NCI-H128 (cell line): Measurements from ENCODE around the gene KLK11.

Source experiments
- DNase-seq: peaks from one replicate; lab custom pipeline; 2025; ENCODE audit not compliant: unreplicated experiment; lab: John Stamatoyannopoulos, UW

KLK11 gene, protein sequence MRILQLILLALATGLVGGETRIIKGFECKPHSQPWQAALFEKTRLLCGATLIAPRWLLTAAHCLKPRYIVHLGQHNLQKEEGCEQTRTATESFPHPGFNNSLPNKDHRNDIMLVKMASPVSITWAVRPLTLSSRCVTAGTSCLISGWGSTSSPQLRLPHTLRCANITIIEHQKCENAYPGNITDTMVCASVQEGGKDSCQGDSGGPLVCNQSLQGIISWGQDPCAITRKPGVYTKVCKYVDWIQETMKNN

GRCh38 chr19:51026554-51026831 lies at the start of gene KLK11:
KLK11 (minus strand) TSS chr19:51026616; CDS start chr19:51025631, 985 bp downstream.
- DNase-seq: no peak

GRCh38 chr19:51075998-51076397 lies 49.6 kb upstream of the KLK11 start:
- no peak for DNase-seq

GRCh38 chr19:51071095-51071405 lies 44.6 kb upstream of the KLK11 start:
- no peak for DNase-seq

DNA sequence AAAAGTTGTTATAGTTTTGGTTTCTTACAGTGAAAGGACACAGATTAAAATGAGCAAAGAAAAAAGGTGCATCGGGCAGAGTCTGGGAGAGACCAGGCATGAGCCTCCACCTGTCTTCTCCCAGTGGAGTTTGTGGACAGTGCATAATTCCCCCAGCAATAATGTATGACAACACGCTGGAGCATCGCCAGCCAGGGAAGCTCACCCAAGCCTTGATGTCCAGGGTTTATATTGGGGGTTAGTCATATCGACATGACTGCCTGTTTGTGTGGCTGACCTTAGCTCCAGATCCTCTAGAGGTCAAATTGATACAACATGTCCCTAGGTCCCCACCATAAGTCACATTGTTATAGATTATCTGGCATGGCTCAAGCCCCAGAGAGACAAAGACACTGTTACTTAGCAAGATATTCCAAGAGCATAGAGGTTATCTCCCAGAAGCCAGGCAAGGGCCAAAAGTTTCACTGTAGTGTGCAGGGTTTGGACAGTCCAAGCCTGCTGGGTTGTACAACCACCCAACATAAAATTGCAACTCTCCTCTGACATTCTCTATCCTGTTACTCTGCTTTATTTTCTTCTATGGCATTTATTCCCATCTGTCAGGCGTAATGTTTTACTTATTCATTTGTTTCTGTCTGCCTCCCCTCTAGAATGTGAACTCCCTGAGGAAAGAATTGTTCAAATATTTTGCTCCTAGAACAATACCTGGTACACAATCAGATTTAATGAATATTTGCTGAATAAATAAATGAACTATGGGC lies 44.1 kb upstream of the KLK11 start:
- no peak for DNase-seq

DNA sequence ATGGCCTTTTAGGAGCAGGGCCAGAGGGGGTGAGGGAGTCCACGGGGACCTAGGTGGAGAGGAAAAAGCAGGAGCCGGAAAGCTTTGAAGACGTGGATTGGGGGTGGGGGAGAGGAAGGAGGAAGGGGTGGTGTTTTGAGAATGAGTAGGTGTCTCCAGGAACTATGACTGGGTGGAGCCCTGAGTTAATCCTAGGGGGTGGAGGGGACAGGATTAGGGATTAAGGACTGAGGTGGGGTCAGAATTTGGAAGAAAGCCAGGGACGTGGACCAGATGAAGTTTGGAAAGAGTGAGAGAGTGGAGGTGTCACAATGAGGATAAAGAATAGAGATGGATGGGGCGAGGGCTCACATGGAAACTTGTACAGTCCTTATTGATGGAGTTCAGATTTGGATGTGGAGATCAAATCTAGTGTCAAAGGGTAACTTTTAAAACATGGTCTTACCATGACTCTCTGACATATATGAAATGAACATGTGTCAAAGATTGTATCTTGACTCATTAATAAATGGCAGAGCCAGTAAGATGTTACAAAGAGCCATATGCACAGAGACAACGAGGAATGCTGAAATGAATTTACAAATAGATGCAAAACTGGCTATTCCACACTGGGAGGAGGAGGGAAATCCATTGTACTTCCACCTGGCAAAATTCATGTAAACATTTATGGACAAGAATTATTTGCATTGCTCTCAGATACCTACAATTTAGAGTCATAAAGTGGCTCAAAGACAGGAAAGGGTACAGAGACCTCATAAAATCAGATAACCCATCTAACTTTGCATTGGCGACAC lies 40.2 kb upstream of the KLK11 start:
- no peak for DNase-seq

- DNase-seq: no peak
Observed at GRCh38 chr19:51065221-51065960, 39.0 kb upstream of the KLK11 start.

GRCh38 chr19:51064534-51065220 lies 38.3 kb upstream of the KLK11 start, which contains the start of gene KLK13:
KLK13 (minus strand) TSS chr19:51065092; CDS start chr19:51065067, 25 bp downstream.
- no peak for DNase-seq

GRCh38 chr19:51063664-51064063 lies 37.2 kb upstream of the KLK11 start:
- no peak for DNase-seq

DNA sequence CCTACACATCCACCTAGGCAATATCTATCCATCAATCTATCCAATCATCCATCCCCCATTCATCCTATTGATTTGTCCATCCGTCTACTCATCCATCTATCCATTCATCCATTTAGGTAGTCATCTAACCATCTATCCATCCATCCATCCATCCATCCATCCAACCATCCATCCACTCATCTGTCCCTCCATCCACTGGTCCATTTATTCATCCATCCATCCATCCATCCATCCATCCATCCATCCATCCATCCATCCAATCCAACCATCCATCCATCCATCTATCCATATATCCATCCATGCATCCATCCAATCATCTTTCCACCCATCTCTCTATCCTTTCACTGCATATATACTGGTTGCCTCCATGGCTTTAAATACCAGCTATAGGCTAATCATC lies 34.6 kb upstream of the KLK11 start:
- DNase-seq: no peak

DNA sequence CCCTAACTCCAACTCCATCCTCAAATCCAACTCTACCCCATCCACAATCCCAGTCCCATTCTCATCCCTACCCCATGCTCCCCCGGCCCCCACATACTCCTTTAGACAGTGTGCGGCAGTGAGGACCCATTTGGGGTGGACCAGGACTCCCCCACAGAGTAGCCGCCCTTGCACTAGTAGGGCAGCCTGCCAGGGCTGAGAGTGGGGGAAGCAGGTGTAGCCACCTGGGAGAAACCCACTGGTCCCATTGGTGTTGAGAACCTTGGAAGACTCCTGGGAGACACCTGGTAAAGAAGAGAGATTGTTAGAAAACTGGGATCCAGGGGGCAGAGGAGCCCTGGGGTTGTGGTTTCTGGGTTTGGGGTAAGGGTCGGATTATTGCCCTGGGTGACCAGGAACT lies 33.9 kb upstream of the KLK11 start:
- DNase-seq: no peak

DNA sequence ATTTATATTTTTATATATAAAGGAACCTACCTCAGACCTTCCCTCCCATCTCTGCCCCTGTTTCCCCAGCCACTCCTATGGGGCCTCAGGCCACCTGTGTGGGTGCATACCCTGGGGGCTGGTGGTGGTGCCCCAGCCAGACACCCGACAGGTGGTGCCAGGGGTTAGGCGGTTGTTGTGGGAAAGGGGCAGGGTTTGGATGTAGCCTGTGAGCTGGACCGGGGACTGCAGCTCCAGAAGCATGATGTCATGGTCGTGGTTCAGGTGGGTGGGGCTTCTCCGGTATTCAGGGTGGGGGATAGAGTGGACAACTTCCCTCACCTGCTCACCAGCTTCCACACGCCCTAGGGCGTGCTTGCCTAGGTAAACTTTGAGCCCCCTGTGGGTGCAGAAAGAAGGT lies 33.3 kb upstream of the KLK11 start:
- no peak for DNase-seq

DNA sequence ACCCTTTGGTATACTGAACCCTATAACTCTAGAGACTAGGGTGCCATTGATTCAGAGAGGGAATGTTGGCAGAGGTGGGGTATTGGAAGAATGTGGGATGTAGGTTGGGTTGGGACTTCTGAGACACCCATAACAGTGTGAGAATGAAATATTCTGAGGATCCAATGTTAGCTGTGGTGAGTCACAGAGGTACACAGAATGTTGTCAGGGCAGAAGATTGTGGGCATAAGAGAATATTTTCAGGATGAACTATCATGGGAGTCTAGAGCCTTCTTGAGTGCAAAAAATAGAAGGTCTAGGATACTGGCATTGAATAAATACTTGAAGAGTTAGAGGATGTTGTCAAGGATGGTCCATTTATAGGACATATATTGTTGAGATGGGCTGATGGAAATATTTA lies 29.4 kb upstream of the KLK11 start:
- no peak for DNase-seq

DNA sequence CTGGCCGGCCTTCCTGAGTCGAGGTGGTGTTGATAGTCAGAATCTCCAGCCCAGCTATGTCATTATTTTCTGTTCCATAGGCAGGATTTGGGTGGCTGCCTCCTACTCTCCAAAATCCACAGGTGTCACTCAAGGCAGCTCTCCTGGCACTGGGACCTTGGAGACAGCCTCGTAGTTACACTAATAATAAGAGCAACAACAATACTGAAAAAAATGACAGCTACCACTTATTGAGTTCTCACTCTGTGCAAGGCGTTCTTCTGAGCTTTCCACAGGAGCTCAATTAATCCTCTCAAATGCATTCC lies 20.6 kb upstream of the KLK11 start:
- no peak for DNase-seq

DNA sequence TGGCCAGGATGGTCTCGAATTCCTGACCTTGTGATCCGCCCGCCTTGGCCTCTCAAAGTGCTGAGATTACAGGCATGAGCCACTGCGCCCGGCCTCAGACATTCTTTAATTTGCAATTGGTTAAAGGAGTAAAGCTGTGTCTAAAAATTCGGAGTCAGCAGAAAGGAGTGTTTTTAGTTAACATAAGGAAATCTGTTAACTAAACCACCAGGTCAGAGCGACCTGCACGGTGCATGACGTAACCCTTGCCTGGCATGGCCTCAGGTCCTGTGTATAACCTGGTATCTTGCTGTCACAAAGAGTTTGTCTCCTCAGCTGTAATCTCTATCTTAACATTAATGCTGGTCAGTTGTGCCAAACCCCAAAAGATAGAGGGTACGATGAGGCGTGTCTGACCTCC lies 17.9 kb upstream of the KLK11 start:
- DNase-seq: no peak

GRCh38 chr19:51043497-51043896 lies 17.1 kb upstream of the KLK11 start:
- DNase-seq: no peak

- DNase-seq: no peak
Observed at GRCh38 chr19:51040151-51040550, 13.7 kb upstream of the KLK11 start.

DNA sequence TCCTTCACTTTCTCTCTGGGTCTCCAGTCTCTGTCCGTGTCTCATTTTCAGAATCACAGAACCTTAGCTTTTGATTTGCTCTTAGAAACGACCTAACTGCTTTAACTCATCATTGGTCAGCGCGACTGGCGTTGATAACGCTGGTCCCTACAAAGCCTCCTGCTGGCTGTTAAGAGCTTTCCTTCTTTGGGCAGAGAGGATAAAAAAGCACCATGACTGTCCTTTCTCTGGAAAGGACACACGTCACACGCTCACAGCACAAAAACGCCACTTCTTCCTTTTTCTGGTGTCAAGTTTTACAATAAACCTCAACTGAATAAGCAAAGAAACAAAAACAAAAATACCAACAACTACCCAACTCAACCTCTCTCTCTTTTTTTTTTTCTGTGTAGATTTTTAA lies 10.1 kb upstream of the KLK11 start:
- DNase-seq: no peak

DNA sequence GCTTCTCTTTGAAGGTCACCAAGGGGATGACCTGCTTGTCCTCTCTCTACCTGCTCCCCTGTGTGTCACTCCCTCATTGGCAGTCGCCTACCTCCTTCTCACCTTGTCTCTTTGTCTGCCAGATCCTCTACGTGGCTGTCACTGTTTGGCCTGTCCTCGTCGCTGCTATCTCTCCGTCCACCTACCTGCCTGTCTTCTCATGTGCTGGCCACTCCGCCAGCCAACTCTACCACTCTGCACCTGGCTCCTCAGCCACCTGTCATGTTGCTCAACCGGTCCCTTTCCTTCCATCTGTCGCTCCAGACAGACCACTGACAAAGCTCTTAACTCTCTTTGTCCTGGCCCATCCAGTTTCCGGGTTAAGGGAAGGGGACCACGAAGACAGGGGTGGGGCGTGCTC lies 8.3 kb upstream of the KLK11 start, which contains the start of gene KLK12:
Gene KLK12, minus strand, starts transcription at position 299 of the 400 bp plus-strand sequence. CDS start 381 bp downstream, outside the sequence.
- DNase-seq: no peak

DNA sequence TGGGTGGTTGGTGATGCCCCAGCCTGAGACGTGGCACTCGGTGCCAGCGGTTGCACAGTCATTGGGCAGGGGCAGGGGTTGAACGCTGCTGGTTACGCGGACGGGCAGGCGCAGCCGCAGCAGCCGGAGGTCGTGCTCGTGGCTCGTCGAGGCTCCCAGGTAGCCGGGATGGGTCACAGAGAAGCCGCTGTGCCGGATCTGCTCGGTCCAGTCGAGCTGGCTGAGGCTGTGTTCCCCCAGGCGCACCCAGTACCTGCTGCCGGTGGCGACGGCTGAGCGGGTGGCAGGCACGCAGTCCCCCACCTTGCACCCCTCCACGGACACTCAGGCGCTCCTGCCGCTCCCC lies 5.4 kb upstream of the KLK11 start:
- DNase-seq: no peak

DNA sequence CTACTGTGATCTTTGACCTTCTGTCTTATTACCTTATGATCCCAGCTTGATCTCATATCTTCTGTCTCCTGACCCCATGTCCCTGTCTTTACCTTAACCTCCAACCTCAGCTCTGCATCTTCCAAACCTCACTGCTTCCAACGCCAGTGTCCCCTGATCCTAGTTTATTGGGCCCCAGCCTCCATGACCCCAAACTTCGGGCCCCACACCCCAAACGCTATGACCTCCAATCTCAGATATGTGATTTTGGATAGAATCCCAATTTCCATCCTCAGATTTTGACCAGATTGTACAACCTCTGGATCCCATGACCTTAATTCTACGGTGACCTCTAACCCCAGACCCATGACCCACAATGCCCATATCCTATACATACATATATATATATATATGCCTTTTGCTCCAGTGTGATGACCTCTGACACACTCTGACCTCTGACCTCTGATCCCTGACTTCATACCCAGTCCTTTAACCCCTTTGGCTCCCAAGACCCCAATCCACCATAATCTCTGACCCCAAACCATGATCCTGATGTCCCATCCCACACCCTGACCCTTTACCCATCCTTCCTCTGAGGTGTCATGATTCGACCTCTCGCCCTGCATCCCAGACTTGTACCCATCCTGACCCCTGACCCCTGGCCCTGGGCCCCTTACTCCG lies 4.9 kb upstream of the KLK11 start:
- no peak for DNase-seq

DNA sequence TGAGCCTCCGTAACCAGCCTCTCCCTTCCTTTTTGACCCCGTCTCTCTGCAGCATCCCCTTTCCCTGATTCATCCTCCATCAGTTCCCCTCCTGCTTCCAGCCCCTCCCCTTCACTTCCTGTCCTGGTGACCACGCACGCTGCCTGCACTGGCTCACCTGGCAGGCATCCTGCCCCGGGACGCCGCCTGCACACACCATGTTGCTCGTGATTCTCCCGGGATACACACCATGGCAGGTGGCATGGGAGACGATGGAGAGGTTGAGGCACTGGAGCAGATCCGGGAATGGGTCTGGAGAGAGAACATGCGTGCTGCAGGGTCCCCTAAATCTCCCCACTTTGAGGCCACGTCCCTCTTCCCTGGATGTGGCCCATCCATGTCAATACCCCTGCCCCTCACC lies 4.2 kb upstream of the KLK11 start:
- DNase-seq: no peak
